WTC11 (cell line): ENCODE data around the gene NANOGP8. TPM values are rescaled to one million over a fixed set of nuclear protein-coding genes. Genes with fewer than 3 reads are reported as not detected.
"Not testable (repeated sequence)": the region's sequence is repeated elsewhere in the genome, so short reads cannot be mapped to it uniquely, and the experiment has no call there.

Experiments used
- ATAC-seq: fragments of 200-7000 bp; cut with Tn5 transposase; 2 replicates; pipeline ENCODE4 v1.10.0; 2021; ENCODE audit warnings: mild to moderate bottlenecking, moderate library complexity
- Bru-seq: library from RNA; stranded (reverse); fragments of 400-500 nt; gene quantifications from one replicate; lab custom pipeline; 2021; lab: Mats Ljungman, UMichigan
- CTCF ChIA-PET: fragments of 300-600 bp; sonication (Branson Sonifier 250); formaldehyde crosslinking; loops from one replicate; lab custom pipeline; 2021; ENCODE audit warnings: antibody characterized with exemption; lab: Charles Lee
- POLR2A ChIA-PET: fragments of 350-600 bp; sonication (Branson Sonifier 250); formaldehyde crosslinking; loops from one replicate; lab custom pipeline; 2021; ENCODE audit warnings: antibody characterized with exemption; lab: Charles Lee
- DNase-seq: peaks from one replicate; pipeline ENCODE4 v3.0.0; 2021; ENCODE audit warnings: low spot score
- H3K27ac Mint-ChIP-seq: 2 replicates; pipeline ENCODE4 v1.8.0; 2021; ENCODE audit warnings: mixed read lengths
- H3K27me3 Mint-ChIP-seq: 2 replicates; pipeline ENCODE4 v1.8.0; 2021; ENCODE audit warnings: low read depth, mild to moderate bottlenecking, moderate library complexity, mixed read lengths
- H3K36me3 Mint-ChIP-seq: 2 replicates; pipeline ENCODE4 v1.8.0; 2021; ENCODE audit warnings: mixed read lengths
- H3K4me1 Mint-ChIP-seq: 2 replicates; pipeline ENCODE4 v1.8.0; 2022; ENCODE audit warnings: mixed read lengths
- H3K4me3 Mint-ChIP-seq: 2 replicates; pipeline ENCODE4 v1.8.0; 2021; ENCODE audit warnings: mild to moderate bottlenecking, moderate library complexity, mixed read lengths
- H3K9me3 Mint-ChIP-seq: 2 replicates; pipeline ENCODE4 v1.8.0; 2021; ENCODE audit warnings: mixed read lengths
- CBFB ChIP-seq: sonication (generic); formaldehyde crosslinking; IDR thresholded peaks from 2 replicates; pipeline ENCODE4 v1.8.1; 2022; ENCODE audit warnings: mild to moderate bottlenecking, low read depth, missing genetic modification reagents
- ELF4 ChIP-seq: sonication (generic); formaldehyde crosslinking; IDR thresholded peaks from 2 replicates; pipeline ENCODE4 v1.8.1; 2022; ENCODE audit warnings: low read depth, mild to moderate bottlenecking, moderate library complexity, missing genetic modification reagents
- ETV6 ChIP-seq: sonication (generic); formaldehyde crosslinking; IDR thresholded peaks from 2 replicates; pipeline ENCODE4 v1.8.1; 2022; ENCODE audit warnings: mild to moderate bottlenecking, missing genetic modification reagents
- FOXK1 ChIP-seq: sonication (generic); formaldehyde crosslinking; IDR thresholded peaks from 2 replicates; pipeline ENCODE4 v1.8.0; 2022; ENCODE audit warnings: mild to moderate bottlenecking, moderate library complexity, missing genetic modification reagents
- GABPB1 ChIP-seq: sonication (generic); formaldehyde crosslinking; IDR thresholded peaks from 2 replicates; pipeline ENCODE4 v1.8.1; 2023; ENCODE audit warnings: mild to moderate bottlenecking, missing genetic modification reagents
- TEAD4 ChIP-seq: sonication (generic); formaldehyde crosslinking; IDR thresholded peaks from 2 replicates; pipeline ENCODE4 v1.8.0; 2022; ENCODE audit warnings: mild to moderate bottlenecking, missing genetic modification reagents
- ZNF121 ChIP-seq: sonication (generic); formaldehyde crosslinking; IDR thresholded peaks from 2 replicates; pipeline ENCODE4 v1.8.0; 2023; ENCODE audit warnings: missing genetic modification reagents
- long read RNA-seq, 3 experiments: library from RNA in 1 of 3; library from capped mRNA in 1 of 3; library from polyadenylated mRNA in 1 of 3; unstranded in 2 of 3; stranded (forward) in 1 of 3; transcript quantifications; one replicate each; pipeline ENCODE4 v2.0.0, GENCODE V29; 2021
- total RNA-seq: library from RNA; stranded (reverse); gene quantifications from 3 replicates; pipeline ENCODE4 v1.2.3, GENCODE V29; 2021
- TF ChIP-seq, protein P1 (sequence below): sonication (generic); formaldehyde crosslinking; IDR thresholded peaks from 2 replicates; pipeline ENCODE4 v1.8.0; 2022; ENCODE audit warnings: mild to moderate bottlenecking, missing genetic modification reagents
- TF ChIP-seq, protein P2 (sequence below): sonication (generic); formaldehyde crosslinking; IDR thresholded peaks from 2 replicates; pipeline ENCODE4 v1.8.1; 2022; ENCODE audit warnings: mild to moderate bottlenecking, moderate library complexity, missing genetic modification reagents
- TF ChIP-seq, protein P3 (sequence below): fragments of 200-600 bp; IDR thresholded peaks from 2 replicates; pipeline ENCODE4 v1.8.0; 2022; ENCODE audit warnings: antibody characterized with exemption
- TF ChIP-seq, protein P4 (sequence below): sonication (generic); formaldehyde crosslinking; conservative IDR thresholded peaks from 2 replicates; pipeline ENCODE4 v1.8.1; 2022; ENCODE audit warnings: mild to moderate bottlenecking, missing genetic modification reagents
- TF ChIP-seq, protein P5 (sequence below): sonication (generic); formaldehyde crosslinking; IDR thresholded peaks from 2 replicates; pipeline ENCODE4 v1.8.1; 2023; ENCODE audit warnings: mild to moderate bottlenecking, missing genetic modification reagents

The NANOGP8 gene, protein sequence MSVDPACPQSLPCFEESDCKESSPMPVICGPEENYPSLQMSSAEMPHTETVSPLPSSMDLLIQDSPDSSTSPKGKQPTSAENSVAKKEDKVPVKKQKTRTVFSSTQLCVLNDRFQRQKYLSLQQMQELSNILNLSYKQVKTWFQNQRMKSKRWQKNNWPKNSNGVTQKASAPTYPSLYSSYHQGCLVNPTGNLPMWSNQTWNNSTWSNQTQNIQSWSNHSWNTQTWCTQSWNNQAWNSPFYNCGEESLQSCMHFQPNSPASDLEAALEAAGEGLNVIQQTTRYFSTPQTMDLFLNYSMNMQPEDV
- total RNA-seq: 1.9 to 2.1 TPM (median 1.9 TPM) in 3 replicates
- percentile 55 among the genes with signal in this experiment for Bru-seq, nascent RNA
- long read RNA-seq, experiment 1, transcript NANOGP8-201 (1 exons, 918 nt): major isoform, 15 of 20 reads
- long read RNA-seq, experiment 1, transcript NANOGP8-202 (2 exons, 870 nt): minor isoform, 5 of 20 reads
- long read RNA-seq, experiment 1, partial matches to known transcripts: 0 of 20 reads
- long read RNA-seq, experiment 1, other reads (novel, unspliced or antisense): 0 of 20 reads
- long read RNA-seq, experiment 2: 0 reads
- long read RNA-seq, experiment 3, transcript NANOGP8-201 (1 exons, 918 nt): major isoform, 7 of 9 reads
- long read RNA-seq, experiment 3, partial matches to known transcripts: 0 of 9 reads
- long read RNA-seq, experiment 3, other reads (novel, unspliced or antisense): 0 of 9 reads

DNA sequence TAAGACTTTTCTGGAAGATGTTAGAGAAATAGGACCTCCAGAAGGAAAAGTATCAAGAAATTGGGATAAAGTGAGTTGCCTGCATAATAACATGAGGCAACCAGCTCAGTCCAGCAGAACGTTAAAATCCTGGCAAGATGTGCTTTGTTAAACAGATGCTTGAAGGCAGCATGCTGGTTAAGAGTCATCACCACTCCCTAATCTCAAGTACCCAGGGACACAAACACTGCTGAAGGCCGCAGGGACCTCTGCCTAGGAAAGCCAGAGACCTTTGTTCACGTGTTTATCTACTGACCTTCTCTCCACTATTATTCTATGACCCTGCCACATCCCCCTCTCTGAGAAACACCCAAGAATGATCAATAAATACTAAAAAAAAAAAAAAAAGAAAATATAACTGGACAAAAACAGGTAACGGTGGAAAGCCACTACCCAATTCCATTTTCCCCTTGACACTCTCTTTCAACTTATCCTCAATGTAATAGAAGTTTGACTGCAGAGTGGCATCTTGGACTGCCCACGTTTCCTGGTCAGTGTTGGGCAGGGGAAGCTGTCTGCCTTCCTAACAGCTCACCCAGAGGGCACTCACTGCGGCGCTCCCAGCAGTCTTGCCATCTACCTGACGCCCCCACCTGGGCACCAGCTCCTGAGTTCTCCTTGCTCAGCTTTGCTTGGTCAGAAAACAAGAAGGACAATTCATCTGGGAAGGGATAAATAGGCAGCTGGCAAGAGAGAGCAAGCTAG, at the start of gene NANOGP8:
Gene NANOGP8 (minus strand): TSS at position 120 of the 744 bp plus-strand sequence. CDS start 185 bp downstream, outside the sequence.
- not testable (repeated sequence) for DNase-seq, H3K27me3 Mint-ChIP-seq, ATAC-seq, H3K4me3 Mint-ChIP-seq
- Mint-ChIP-seq H3K9me3 (peaks cover 25% of the 10 kb centered on the region), H3K4me1 (peaks cover 19% of the 10 kb centered on the region), H3K36me3 (peaks cover 31% of the 10 kb centered on the region), H3K27ac (peak within 1 kb of the TSS; percentile 81)
- CTCF ChIA-PET: interaction anchor here (0.6 to 1.2 kb wide), 4 partner anchors 87 to 359 kb away, joined by 3 to 6 read pairs (median 4); no protein-coding TSS in a partner anchor
- POLR2A ChIA-PET: interaction anchor here (0.7 kb wide), 1 partner anchor 881 kb away, joined by 3 read pairs; no protein-coding TSS in a partner anchor

DNA sequence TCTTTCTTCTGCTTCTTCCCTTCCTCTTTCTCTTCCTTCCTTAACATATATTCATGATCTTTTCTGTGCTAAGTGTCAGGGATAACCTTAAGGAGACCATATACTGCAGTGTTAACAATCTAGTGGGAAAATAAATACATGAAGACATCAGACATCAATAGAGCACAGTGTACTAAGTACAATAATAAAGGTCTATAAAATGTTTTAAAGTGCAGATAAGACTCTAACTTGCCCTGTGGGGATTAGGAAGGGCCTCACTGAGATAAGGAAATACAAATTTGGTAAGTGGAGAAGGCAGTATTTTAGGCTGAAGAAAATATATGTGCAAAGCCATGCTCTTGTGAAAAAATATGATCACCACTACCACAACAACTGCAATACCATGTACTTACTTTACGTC, 49.2 kb upstream of the NANOGP8 start:
- no peak overlapping the region for H3K27ac Mint-ChIP-seq
- ChIA-PET CTCF (no interaction called here), POLR2A (no interaction called here)
- peaks cover 3% of the 10 kb centered on the region for H3K4me1 Mint-ChIP-seq
- peaks cover 14% of the 10 kb centered on the region for H3K9me3 Mint-ChIP-seq
- ATAC-seq: no peak
- no peak overlapping the region for H3K4me3 Mint-ChIP-seq
- TF ChIP-seq, protein P1, sequence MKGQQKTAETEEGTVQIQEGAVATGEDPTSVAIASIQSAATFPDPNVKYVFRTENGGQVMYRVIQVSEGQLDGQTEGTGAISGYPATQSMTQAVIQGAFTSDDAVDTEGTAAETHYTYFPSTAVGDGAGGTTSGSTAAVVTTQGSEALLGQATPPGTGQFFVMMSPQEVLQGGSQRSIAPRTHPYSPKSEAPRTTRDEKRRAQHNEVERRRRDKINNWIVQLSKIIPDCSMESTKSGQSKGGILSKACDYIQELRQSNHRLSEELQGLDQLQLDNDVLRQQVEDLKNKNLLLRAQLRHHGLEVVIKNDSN (CRISPR knock-in tag): no peak
- TF ChIP-seq ETV6 (CRISPR knock-in tag) (no peak), FOXK1 (CRISPR knock-in tag) (no peak), TEAD4 (CRISPR knock-in tag) (no peak), GABPB1 (CRISPR knock-in tag) (no peak), ZNF121 (no peak)
- TF ChIP-seq, protein P2, sequence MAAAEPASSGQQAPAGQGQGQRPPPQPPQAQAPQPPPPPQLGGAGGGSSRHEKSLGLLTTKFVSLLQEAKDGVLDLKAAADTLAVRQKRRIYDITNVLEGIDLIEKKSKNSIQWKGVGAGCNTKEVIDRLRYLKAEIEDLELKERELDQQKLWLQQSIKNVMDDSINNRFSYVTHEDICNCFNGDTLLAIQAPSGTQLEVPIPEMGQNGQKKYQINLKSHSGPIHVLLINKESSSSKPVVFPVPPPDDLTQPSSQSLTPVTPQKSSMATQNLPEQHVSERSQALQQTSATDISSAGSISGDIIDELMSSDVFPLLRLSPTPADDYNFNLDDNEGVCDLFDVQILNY (CRISPR knock-in tag): no peak
- TF ChIP-seq, protein P3, sequence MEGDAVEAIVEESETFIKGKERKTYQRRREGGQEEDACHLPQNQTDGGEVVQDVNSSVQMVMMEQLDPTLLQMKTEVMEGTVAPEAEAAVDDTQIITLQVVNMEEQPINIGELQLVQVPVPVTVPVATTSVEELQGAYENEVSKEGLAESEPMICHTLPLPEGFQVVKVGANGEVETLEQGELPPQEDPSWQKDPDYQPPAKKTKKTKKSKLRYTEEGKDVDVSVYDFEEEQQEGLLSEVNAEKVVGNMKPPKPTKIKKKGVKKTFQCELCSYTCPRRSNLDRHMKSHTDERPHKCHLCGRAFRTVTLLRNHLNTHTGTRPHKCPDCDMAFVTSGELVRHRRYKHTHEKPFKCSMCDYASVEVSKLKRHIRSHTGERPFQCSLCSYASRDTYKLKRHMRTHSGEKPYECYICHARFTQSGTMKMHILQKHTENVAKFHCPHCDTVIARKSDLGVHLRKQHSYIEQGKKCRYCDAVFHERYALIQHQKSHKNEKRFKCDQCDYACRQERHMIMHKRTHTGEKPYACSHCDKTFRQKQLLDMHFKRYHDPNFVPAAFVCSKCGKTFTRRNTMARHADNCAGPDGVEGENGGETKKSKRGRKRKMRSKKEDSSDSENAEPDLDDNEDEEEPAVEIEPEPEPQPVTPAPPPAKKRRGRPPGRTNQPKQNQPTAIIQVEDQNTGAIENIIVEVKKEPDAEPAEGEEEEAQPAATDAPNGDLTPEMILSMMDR: no peak
- H3K27me3 Mint-ChIP-seq: no peaks in the 10 kb centered on the region
- DNase-seq: no peak
- H3K36me3 Mint-ChIP-seq: peaks cover 8% of the 10 kb centered on the region

DNA sequence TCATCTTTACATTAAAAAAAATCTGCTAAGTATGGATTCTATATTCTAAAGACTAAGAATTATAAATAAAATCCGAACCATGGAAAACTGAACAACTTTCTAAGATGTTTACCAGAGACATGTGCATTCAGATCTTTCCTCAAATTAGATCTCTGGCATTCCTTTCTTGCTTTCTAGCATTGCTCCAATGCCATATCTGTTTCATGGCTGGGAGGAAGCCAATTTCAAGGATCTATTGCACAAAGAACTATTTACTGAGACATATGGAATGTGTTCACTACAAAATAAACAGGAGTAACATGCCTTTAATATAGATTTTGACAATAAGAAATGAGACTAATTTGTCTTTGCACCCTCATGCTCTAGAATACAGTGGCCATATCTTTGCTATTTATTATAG, 45.1 kb upstream of the NANOGP8 start:
- H3K36me3 Mint-ChIP-seq: peaks cover 6% of the 10 kb centered on the region
- DNase-seq (no peak), ATAC-seq (no peak)
- no peak overlapping the region for H3K27ac Mint-ChIP-seq
- H3K9me3 Mint-ChIP-seq: peaks cover 23% of the 10 kb centered on the region
- H3K4me3 Mint-ChIP-seq: no peak overlapping the region
- H3K27me3 Mint-ChIP-seq: no peaks in the 10 kb centered on the region
- TF ChIP-seq TEAD4 (CRISPR knock-in tag) (no peak), CBFB (CRISPR knock-in tag) (no peak), ELF4 (CRISPR knock-in tag) (no peak), ZNF121 (no peak)
- TF ChIP-seq, protein P4, sequence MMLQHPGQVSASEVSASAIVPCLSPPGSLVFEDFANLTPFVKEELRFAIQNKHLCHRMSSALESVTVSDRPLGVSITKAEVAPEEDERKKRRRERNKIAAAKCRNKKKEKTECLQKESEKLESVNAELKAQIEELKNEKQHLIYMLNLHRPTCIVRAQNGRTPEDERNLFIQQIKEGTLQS (CRISPR knock-in tag): no peak
- TF ChIP-seq, protein P5, sequence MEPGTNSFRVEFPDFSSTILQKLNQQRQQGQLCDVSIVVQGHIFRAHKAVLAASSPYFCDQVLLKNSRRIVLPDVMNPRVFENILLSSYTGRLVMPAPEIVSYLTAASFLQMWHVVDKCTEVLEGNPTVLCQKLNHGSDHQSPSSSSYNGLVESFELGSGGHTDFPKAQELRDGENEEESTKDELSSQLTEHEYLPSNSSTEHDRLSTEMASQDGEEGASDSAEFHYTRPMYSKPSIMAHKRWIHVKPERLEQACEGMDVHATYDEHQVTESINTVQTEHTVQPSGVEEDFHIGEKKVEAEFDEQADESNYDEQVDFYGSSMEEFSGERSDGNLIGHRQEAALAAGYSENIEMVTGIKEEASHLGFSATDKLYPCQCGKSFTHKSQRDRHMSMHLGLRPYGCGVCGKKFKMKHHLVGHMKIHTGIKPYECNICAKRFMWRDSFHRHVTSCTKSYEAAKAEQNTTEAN (CRISPR knock-in tag): no peak
- POLR2A ChIA-PET: no interaction called here
- H3K4me1 Mint-ChIP-seq: peaks cover 6% of the 10 kb centered on the region
- CTCF ChIA-PET: no interaction called here
